ENCODE data around the gene HAUS3.

HAUS3 gene

GRCh38 chr4:2261110-2261852, 19.4 kb upstream of the HAUS3 start:
- no peaks in the 10 kb centered on the region for H3K27me3 ChIP-seq (ENCODE audit: insufficient read depth, poor library complexity, severe bottlenecking)
- peak; percentile 20 to 37 for DNase-seq (ENCODE audit: low read depth in 1 of 2, low spot score in 1 of 2)
- TF ChIP-seq REST (IDR thresholded peaks at IDR 0.05; ENCODE audit: insufficient replicate concordance, low read depth) = no peak
- TF ChIP-seq, protein P1, sequence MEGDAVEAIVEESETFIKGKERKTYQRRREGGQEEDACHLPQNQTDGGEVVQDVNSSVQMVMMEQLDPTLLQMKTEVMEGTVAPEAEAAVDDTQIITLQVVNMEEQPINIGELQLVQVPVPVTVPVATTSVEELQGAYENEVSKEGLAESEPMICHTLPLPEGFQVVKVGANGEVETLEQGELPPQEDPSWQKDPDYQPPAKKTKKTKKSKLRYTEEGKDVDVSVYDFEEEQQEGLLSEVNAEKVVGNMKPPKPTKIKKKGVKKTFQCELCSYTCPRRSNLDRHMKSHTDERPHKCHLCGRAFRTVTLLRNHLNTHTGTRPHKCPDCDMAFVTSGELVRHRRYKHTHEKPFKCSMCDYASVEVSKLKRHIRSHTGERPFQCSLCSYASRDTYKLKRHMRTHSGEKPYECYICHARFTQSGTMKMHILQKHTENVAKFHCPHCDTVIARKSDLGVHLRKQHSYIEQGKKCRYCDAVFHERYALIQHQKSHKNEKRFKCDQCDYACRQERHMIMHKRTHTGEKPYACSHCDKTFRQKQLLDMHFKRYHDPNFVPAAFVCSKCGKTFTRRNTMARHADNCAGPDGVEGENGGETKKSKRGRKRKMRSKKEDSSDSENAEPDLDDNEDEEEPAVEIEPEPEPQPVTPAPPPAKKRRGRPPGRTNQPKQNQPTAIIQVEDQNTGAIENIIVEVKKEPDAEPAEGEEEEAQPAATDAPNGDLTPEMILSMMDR (IDR thresholded peaks at IDR 0.05; ENCODE audit: insufficient read depth, low read length) = no peak
- TF ChIP-seq GABPA (IDR thresholded peaks at IDR 0.05; ENCODE audit: low read depth) = no peak
- no peak for TF ChIP-seq SPI1 (IDR thresholded peaks at IDR 0.05; ENCODE audit: borderline replicate concordance, low read depth)
- no peak for TF ChIP-seq POLR2AphosphoS5 (IDR thresholded peaks at IDR 0.05; ENCODE audit: low read depth)
- peak overlapping the region; percentile 69 for H3K4me3 ChIP-seq (replicated peaks; ENCODE audit: insufficient read depth, low read length)
- peak overlapping the region; percentile 53 for H3K27ac ChIP-seq (replicated peaks)

DNA sequence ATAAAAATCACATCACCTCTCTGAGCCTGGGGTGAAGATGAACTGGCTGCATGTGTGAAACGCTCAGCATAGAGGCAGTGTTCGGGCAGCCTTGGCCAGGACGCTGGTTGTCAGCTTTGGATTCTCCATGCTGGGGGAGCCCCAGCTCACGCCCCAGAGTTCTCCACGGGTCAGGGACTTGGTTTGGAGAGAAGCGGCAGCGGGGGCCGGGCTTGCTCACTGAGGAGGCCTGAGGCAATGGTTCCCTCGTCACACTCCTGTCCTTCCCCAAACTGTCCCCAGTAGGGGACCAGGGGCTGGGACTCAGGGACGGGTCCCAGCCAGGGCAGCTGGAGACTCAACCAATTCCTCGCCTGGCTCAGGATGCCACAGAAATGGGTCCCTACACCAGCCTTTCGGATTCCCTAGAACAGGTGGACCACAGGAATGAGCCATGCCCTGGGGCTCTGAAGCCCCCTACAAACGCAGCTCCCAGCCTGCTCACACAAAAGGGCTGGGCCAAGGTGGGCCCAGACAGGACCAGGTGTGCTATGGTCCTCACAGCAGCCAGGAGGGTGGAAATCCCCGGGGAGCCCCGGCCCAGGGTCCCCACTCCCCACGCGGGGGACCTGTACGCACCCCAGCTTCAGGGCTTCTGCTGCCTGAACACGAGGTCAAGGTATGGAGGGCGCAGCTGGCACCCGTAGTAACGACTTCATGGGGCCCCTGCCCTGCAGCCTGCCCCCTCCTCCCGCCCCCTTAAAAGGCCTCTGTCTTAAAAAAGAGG, 18.6 kb upstream of the HAUS3 start:
- TF ChIP-seq SPI1 (IDR thresholded peaks at IDR 0.05; ENCODE audit: borderline replicate concordance, low read depth) (no peak), GABPA (IDR thresholded peaks at IDR 0.05; ENCODE audit: low read depth) (no peak), POLR2AphosphoS5 (IDR thresholded peaks at IDR 0.05; ENCODE audit: low read depth) (no peak), REST (IDR thresholded peaks at IDR 0.05; ENCODE audit: insufficient replicate concordance, low read depth) (no peak)
- TF ChIP-seq, protein P1 (IDR thresholded peaks at IDR 0.05; ENCODE audit: insufficient read depth, low read length) = no peak
- no peak for DNase-seq (ENCODE audit: low read depth in 1 of 2, low spot score in 1 of 2)
- Histone ChIP-seq H3K27me3 (ENCODE audit: insufficient read depth, poor library complexity, severe bottlenecking) (no peaks in the 10 kb centered on the region), H3K4me3 (replicated peaks; ENCODE audit: insufficient read depth, low read length) (peak overlapping the region; percentile 69), H3K27ac (replicated peaks) (peak overlapping the region; percentile 53; the same call in 1 of the 2 replicates)

DNA sequence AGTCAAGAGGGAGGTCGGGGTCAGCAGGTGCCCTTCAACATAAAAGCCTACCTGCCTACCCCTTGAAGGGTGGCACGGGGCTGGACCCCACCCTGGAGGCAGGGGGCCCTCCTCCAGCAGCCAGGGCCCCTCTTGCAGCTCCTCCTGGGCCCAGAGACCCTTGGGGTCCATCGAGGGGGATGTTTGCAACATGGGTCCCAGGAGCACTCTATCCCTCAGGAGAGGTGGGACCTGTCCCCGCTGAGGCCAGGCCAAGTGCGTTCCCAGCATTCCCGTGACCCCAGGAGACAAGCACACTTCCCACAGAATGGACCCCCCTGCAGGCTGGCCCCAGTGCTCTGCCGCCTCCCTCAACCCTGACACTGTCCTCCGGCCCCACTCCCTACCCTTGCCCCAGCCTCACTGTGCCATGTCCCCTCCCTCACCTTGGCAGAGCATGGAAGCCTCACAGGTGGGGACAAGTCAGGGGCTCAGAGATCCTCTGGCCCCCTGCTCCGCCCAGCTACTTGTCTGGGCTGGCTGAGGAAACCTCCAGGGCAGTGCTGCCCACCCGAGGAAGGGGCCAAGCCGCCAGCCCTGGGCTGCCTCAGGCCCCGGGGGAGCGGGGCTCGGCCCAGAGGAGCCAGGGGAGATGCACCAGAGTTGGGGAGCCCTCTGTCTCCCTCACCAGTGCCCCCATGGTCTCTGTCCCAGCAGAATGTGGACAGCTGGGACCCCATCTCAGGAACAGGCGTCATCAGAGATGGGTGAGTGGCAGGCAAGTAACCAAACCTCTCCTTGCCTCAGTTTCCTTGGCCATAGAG, 17.8 kb upstream of the HAUS3 start:
- no peaks in the 10 kb centered on the region for H3K27me3 ChIP-seq (ENCODE audit: insufficient read depth, poor library complexity, severe bottlenecking)
- TF ChIP-seq, protein P1 (IDR thresholded peaks at IDR 0.05; ENCODE audit: insufficient read depth, low read length) = no peak
- TF ChIP-seq SPI1 (IDR thresholded peaks at IDR 0.05; ENCODE audit: borderline replicate concordance, low read depth) (no peak), REST (IDR thresholded peaks at IDR 0.05; ENCODE audit: insufficient replicate concordance, low read depth) (no peak), POLR2AphosphoS5 (IDR thresholded peaks at IDR 0.05; ENCODE audit: low read depth) (no peak), GABPA (IDR thresholded peaks at IDR 0.05; ENCODE audit: low read depth) (no peak)
- H3K4me3 ChIP-seq (replicated peaks; ENCODE audit: insufficient read depth, low read length) = no peak overlapping the region
- DNase-seq (ENCODE audit: low read depth in 1 of 2, low spot score in 1 of 2) = no peak
- H3K27ac ChIP-seq (replicated peaks) = no peak overlapping the region
